ENCODE data around the gene IPO7. TPM values are rescaled to one million over a fixed set of nuclear protein-coding genes. Genes with fewer than 3 reads are reported as not detected.
"Not testable (repeated sequence)": the region's sequence is repeated elsewhere in the genome, so short reads cannot be mapped to it uniquely, and the experiment has no call there.

The IPO7 gene
- total RNA-seq, result 100 to 1,000 TPM in 2 of 6 donors, 10 to 100 TPM in 4; 37.7 to 184 (median 94.8) TPM

GRCh38 chr11:9384535-9385326, at the start of gene IPO7:
TSS of gene IPO7 (plus strand) at chr11:9384652. CDS start at chr11:9384764, 112 bp downstream.
- Histone ChIP-seq H3K36me3 (peaks cover 0 to 5% (median 2%) of the 10 kb centered on the region in 4 donors), H3K4me3 (peak within 1 kb of the TSS; percentile 75 to 93 (median 86)), H3K27me3 (no peaks in the 10 kb centered on the region), H3K27ac (peak within 1 kb of the TSS; percentile 93 to 98 (median 93)), H3K9me3 (no peaks in the 10 kb centered on the region), H3K4me1 (peaks cover 22 to 33% (median 27%) of the 10 kb centered on the region in 4 donors)
- WGBS, 2 donors, result 0% methylated on average over 10 to 42 of the region's 70 CpGs
- peak; percentile 96 to 98 for ATAC-seq (ENCODE audit: low FRiP score in 2 of 2)
- peak in 1 of 4 donors; percentile 7 for TF ChIP-seq EP300 (IDR thresholded peaks at IDR 0.05)
- TF ChIP-seq POLR2AphosphoS5 (IDR thresholded peaks at IDR 0.05), result peak; percentile 82 to 93
- peak in 3 of 4 donors; percentile 62 to 93 (median 87) for TF ChIP-seq POLR2A (IDR thresholded peaks at IDR 0.05)
- peak in 3 of 6 experiments; percentile 34 to 45 (median 35) for TF ChIP-seq CTCF (IDR thresholded peaks at IDR 0.05)
- peak; percentile 94 for DNase-seq

- DNase-seq (peak in 1 of 2 donors; percentile 26), ATAC-seq (ENCODE audit: low FRiP score in 2 of 2) (peak in 1 of 2 donors; percentile 49)
- Histone ChIP-seq H3K27me3 (no peaks in the 10 kb centered on the region), H3K36me3 (no peaks in the 10 kb centered on the region), H3K9me3 (no peaks in the 10 kb centered on the region), H3K4me1 (peaks cover 0 to 5% (median 2%) of the 10 kb centered on the region in 4 donors), H3K4me3 (no peak overlapping the region), H3K27ac (peak overlapping the region in 2 of 4 donors; percentile 35 to 43)
- TF ChIP-seq POLR2A (IDR thresholded peaks at IDR 0.05) (no peak), EP300 (IDR thresholded peaks at IDR 0.05) (no peak), CTCF (IDR thresholded peaks at IDR 0.05) (no peak), POLR2AphosphoS5 (IDR thresholded peaks at IDR 0.05) (no peak)
- 58 to 69% methylated on average over 5 of the region's 5 CpGs for WGBS, 2 donors
Measured at GRCh38 chr11:9341638-9342178, 42.7 kb upstream of the IPO7 start.

- no peak for ATAC-seq (ENCODE audit: low FRiP score in 2 of 2)
- Histone ChIP-seq H3K9me3 (no peaks in the 10 kb centered on the region), H3K4me1 (peaks cover 0 to 5% (median 2%) of the 10 kb centered on the region in 4 donors), H3K27me3 (no peaks in the 10 kb centered on the region), H3K36me3 (no peaks in the 10 kb centered on the region), H3K4me3 (no peak overlapping the region), H3K27ac (peak overlapping the region in 3 of 4 donors; percentile 30 to 57 (median 39))
- TF ChIP-seq EP300 (IDR thresholded peaks at IDR 0.05) (no peak), POLR2AphosphoS5 (IDR thresholded peaks at IDR 0.05) (no peak), POLR2A (IDR thresholded peaks at IDR 0.05) (no peak), CTCF (IDR thresholded peaks at IDR 0.05) (no peak)
- 41 to 48% methylated on average over 3 of the region's 3 CpGs for WGBS, 2 donors
- DNase-seq, result no peak
Measured at GRCh38 chr11:9344061-9344680, 40.3 kb upstream of the IPO7 start.

- WGBS, 2 donors, result 53 to 55% methylated on average over 2 of the region's 2 CpGs
- no peak overlapping the region for H3K4me3 ChIP-seq
- ATAC-seq (ENCODE audit: low FRiP score in 2 of 2), result peak in 1 of 2 donors; percentile 62
- no peaks in the 10 kb centered on the region for H3K36me3 ChIP-seq
- DNase-seq, result peak in 1 of 2 donors; percentile 31
- peaks cover 0 to 5% (median 2%) of the 10 kb centered on the region in 4 donors for H3K4me1 ChIP-seq
- H3K9me3 ChIP-seq, result no peaks in the 10 kb centered on the region
- no peak overlapping the region for H3K27ac ChIP-seq
- no peaks in the 10 kb centered on the region for H3K27me3 ChIP-seq
- TF ChIP-seq POLR2AphosphoS5 (IDR thresholded peaks at IDR 0.05) (no peak), CTCF (IDR thresholded peaks at IDR 0.05) (no peak), EP300 (IDR thresholded peaks at IDR 0.05) (no peak), POLR2A (IDR thresholded peaks at IDR 0.05) (no peak)
Measured at GRCh38 chr11:9347100-9347499, 37.4 kb upstream of the IPO7 start.

GRCh38 chr11:9347779-9348178, 36.7 kb upstream of the IPO7 start:
- WGBS, 2 donors, result 70 to 73% methylated on average over 4 of the region's 4 CpGs
- H3K36me3 ChIP-seq; DNase-seq; ATAC-seq (ENCODE audit: low FRiP score in 2 of 2); H3K4me3 ChIP-seq; H3K4me1 ChIP-seq; H3K27me3 ChIP-seq; H3K27ac ChIP-seq; H3K9me3 ChIP-seq: not testable (repeated sequence)

Data from upper lobe of left lung (tissue), 6 donors.